ENCODE data around the gene SLC6A6.
A peak's percentile ranks its signal among the peaks of the same experiment; 100 is the strongest.

DNA sequence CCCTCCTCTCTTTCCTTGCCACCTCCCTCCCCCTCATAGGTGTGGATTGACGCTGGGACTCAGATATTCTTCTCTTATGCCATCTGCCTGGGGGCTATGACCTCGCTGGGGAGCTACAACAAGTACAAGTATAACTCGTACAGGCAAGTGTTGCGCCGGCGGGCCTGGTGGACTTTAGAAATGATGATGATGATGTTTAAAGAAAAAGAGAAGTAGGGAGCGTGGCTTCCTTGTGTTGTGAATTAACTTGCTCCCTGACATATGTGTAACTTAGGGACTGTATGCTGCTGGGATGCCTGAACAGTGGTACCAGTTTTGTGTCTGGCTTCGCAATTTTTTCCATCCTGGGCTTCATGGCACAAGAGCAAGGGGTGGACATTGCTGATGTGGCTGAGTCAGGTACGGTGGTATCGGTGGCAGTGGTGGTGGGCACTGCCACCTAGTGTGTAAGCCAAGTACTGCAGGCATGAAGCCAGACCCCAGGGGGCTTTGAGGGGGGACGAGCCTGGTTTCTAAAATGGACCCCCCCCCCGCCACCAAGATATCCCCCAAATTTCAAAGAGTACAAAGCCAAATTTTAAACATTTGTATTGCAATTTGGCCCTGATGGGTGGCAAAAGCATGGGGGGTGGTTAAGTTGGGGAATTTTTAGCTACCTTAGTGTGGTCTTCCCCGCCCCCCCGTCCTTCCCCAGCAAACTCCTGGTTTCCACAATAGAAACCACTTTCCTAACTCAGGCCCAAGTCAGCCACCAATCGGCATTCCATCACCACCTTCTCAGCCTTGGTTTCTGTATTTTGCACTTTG lies 65.6 kb downstream of the SLC6A6 start:
- TF ChIP-seq, protein P1, sequence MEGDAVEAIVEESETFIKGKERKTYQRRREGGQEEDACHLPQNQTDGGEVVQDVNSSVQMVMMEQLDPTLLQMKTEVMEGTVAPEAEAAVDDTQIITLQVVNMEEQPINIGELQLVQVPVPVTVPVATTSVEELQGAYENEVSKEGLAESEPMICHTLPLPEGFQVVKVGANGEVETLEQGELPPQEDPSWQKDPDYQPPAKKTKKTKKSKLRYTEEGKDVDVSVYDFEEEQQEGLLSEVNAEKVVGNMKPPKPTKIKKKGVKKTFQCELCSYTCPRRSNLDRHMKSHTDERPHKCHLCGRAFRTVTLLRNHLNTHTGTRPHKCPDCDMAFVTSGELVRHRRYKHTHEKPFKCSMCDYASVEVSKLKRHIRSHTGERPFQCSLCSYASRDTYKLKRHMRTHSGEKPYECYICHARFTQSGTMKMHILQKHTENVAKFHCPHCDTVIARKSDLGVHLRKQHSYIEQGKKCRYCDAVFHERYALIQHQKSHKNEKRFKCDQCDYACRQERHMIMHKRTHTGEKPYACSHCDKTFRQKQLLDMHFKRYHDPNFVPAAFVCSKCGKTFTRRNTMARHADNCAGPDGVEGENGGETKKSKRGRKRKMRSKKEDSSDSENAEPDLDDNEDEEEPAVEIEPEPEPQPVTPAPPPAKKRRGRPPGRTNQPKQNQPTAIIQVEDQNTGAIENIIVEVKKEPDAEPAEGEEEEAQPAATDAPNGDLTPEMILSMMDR (IDR thresholded peaks at IDR 0.05 in 2 of 3, conservative IDR thresholded peaks at IDR 0.05 in 1 of 3; ENCODE audit: control insufficient read depth in 2 of 3, extremely low read depth in 1 of 3, insufficient read depth in 1 of 3, low read depth in 3 of 3, low read length in 3 of 3): peak; percentile 67 to 85 (median 84)
- TF ChIP-seq EZH2 (IDR thresholded peaks at IDR 0.05; ENCODE audit: borderline replicate concordance, control insufficient read depth, low read depth, low read length) (no peak), FOXM1 (IDR thresholded peaks at IDR 0.05; ENCODE audit: low read depth, low read length) (no peak), CHD1 (IDR thresholded peaks at IDR 0.05; ENCODE audit: low read depth, low read length) (no peak)
- TF ChIP-seq, protein P2, sequence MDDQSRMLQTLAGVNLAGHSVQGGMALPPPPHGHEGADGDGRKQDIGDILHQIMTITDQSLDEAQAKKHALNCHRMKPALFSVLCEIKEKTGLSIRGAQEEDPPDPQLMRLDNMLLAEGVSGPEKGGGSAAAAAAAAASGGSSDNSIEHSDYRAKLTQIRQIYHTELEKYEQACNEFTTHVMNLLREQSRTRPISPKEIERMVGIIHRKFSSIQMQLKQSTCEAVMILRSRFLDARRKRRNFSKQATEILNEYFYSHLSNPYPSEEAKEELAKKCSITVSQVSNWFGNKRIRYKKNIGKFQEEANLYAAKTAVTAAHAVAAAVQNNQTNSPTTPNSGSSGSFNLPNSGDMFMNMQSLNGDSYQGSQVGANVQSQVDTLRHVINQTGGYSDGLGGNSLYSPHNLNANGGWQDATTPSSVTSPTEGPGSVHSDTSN (IDR thresholded peaks at IDR 0.05; ENCODE audit: insufficient replicate concordance, low read depth, low read length): no peak
- TF ChIP-seq, protein P3, sequence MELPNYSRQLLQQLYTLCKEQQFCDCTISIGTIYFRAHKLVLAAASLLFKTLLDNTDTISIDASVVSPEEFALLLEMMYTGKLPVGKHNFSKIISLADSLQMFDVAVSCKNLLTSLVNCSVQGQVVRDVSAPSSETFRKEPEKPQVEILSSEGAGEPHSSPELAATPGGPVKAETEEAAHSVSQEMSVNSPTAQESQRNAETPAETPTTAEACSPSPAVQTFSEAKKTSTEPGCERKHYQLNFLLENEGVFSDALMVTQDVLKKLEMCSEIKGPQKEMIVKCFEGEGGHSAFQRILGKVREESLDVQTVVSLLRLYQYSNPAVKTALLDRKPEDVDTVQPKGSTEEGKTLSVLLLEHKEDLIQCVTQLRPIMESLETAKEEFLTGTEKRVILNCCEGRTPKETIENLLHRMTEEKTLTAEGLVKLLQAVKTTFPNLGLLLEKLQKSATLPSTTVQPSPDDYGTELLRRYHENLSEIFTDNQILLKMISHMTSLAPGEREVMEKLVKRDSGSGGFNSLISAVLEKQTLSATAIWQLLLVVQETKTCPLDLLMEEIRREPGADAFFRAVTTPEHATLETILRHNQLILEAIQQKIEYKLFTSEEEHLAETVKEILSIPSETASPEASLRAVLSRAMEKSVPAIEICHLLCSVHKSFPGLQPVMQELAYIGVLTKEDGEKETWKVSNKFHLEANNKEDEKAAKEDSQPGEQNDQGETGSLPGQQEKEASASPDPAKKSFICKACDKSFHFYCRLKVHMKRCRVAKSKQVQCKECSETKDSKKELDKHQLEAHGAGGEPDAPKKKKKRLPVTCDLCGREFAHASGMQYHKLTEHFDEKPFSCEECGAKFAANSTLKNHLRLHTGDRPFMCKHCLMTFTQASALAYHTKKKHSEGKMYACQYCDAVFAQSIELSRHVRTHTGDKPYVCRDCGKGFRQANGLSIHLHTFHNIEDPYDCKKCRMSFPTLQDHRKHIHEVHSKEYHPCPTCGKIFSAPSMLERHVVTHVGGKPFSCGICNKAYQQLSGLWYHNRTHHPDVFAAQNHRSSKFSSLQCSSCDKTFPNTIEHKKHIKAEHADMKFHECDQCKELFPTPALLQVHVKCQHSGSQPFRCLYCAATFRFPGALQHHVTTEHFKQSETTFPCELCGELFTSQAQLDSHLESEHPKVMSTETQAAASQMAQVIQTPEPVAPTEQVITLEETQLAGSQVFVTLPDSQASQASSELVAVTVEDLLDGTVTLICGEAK (IDR thresholded peaks at IDR 0.05; ENCODE audit: borderline replicate concordance): no peak
- TF ChIP-seq, protein P4, sequence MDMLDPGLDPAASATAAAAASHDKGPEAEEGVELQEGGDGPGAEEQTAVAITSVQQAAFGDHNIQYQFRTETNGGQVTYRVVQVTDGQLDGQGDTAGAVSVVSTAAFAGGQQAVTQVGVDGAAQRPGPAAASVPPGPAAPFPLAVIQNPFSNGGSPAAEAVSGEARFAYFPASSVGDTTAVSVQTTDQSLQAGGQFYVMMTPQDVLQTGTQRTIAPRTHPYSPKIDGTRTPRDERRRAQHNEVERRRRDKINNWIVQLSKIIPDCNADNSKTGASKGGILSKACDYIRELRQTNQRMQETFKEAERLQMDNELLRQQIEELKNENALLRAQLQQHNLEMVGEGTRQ (IDR thresholded peaks at IDR 0.05; ENCODE audit: borderline replicate concordance, low read depth, low read length): no peak

Measured in GM12878 (cell line).